A549 (cell line): ENCODE results near the gene C8G.

ENCODE experiments used
- BCL3 ChIP-seq: fragments of >200 bp; sonication (Bioruptor Twin); formaldehyde crosslinking; IDR thresholded peaks from 3 replicates; pipeline ENCODE4 v1.6.1; 2016
- CTCF ChIP-seq: fragments of >200 bp; sonication (Bioruptor Twin); formaldehyde crosslinking; IDR thresholded peaks from 3 replicates; pipeline ENCODE4 v1.5.1; 2016
- EP300 ChIP-seq, 2 experiments: fragments of >200 bp; sonication (Bioruptor Twin); formaldehyde crosslinking; IDR thresholded peaks; 2 replicates in 1 of 2; 3 replicates in 1 of 2; pipeline ENCODE4 v1.6.1; 2016 to 2017
- POLR2A ChIP-seq: IDR thresholded peaks from 2 replicates; pipeline ENCODE4 v1.6.1; 2012; ENCODE audit warnings: mild to moderate bottlenecking, low read length
- REST ChIP-seq: fragments of 200-600 bp; sonication (generic); IDR thresholded peaks from 2 replicates; pipeline ENCODE4 v1.6.1; 2016; ENCODE audit warnings: antibody characterized with exemption, mild to moderate bottlenecking, moderate library complexity
- RNF2 ChIP-seq: fragments of 200-600 bp; sonication (generic); IDR thresholded peaks from 2 replicates; pipeline ENCODE4 v1.6.1; 2016; ENCODE audit warnings: low read depth, mild to moderate bottlenecking, antibody characterized with exemption, moderate library complexity, borderline replicate concordance
- USF2 ChIP-seq: fragments of 450-650 bp; IDR thresholded peaks from 2 replicates; pipeline ENCODE4 v1.6.1; 2014; ENCODE audit warnings: antibody characterized with exemption

- TF ChIP-seq CTCF: no peak
- TF ChIP-seq POLR2A: no peak
- no peak for TF ChIP-seq EP300 (IDR thresholded peaks at IDR 0.05)
- no peak for TF ChIP-seq REST
- TF ChIP-seq USF2: no peak
- no peak for TF ChIP-seq BCL3
- TF ChIP-seq RNF2: no peak
Observed at GRCh38 chr9:136957461-136957860, 12.4 kb downstream of the C8G start.
